ENCODE results near the gene TRAF3. TPM values are rescaled to one million over a fixed set of nuclear protein-coding genes. Genes with fewer than 3 reads are reported as not detected.

Gene TRAF3
- total RNA-seq, 4 donors from 2014 or later, result 12.6 to 44.9 (median 28.1) TPM

GRCh38 chr14:102731871-102732800, 45.1 kb upstream of the TRAF3 start:
- no peak for TF ChIP-seq CTCF (IDR thresholded peaks at IDR 0.05)
- DNase-seq (ENCODE audit: low spot score), result no peak
- no peak for ATAC-seq (ENCODE audit: low FRiP score)

DNA sequence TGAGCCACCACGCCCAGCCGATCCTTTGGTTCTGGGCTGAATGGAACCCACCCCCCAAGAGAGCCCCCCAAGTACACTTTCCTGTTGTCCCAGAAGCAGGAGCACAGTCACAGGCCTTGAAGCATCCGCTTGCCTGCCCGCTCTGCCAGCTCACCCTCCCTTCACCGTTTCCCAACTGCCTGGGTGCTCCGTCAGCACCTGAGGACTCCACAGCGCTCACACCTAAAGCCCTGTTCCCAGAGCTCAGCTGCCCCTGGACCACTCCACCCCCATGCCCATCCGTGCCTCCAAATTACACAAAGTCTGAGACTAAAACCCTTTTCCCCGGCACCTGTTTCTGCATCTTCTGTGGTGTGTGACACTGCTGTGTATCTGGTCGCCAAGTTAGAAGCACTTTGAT, 44.3 kb upstream of the TRAF3 start:
- no peak for TF ChIP-seq CTCF (IDR thresholded peaks at IDR 0.05)
- ATAC-seq (ENCODE audit: low FRiP score) (no peak), DNase-seq (ENCODE audit: low spot score) (no peak)

- ATAC-seq (ENCODE audit: low FRiP score) (no peak), DNase-seq (ENCODE audit: low spot score) (no peak)
- TF ChIP-seq CTCF (IDR thresholded peaks at IDR 0.05), result no peak
Observed at GRCh38 chr14:102733326-102733725, 43.9 kb upstream of the TRAF3 start.

DNA sequence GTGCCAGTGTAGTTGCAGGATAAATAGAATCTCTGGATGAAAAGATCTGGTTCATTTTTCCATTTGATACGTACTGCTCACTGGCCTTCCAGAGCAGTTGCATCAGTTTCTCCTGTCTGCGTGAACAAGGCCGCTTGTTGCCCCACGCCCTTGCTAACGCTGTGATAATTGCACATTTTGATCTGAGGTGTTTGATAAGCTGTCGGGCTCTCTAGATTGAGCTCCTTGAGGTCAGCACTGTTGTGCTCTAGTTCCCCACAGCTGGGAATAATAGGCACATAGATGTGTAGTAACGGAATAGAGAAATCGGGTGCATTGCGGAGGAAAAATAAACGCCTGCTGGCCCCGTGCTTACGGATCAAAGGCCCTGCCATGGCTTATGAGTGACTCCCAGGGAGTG, 42.8 kb upstream of the TRAF3 start:
- TF ChIP-seq CTCF (IDR thresholded peaks at IDR 0.05), result no peak
- ATAC-seq (ENCODE audit: low FRiP score), result no peak
- no peak for DNase-seq (ENCODE audit: low spot score)

- no peak for TF ChIP-seq CTCF (IDR thresholded peaks at IDR 0.05)
- no peak for DNase-seq (ENCODE audit: low spot score)
- ATAC-seq (ENCODE audit: low FRiP score), result no peak
Observed at GRCh38 chr14:102736956-102737355, 40.3 kb upstream of the TRAF3 start.

DNA sequence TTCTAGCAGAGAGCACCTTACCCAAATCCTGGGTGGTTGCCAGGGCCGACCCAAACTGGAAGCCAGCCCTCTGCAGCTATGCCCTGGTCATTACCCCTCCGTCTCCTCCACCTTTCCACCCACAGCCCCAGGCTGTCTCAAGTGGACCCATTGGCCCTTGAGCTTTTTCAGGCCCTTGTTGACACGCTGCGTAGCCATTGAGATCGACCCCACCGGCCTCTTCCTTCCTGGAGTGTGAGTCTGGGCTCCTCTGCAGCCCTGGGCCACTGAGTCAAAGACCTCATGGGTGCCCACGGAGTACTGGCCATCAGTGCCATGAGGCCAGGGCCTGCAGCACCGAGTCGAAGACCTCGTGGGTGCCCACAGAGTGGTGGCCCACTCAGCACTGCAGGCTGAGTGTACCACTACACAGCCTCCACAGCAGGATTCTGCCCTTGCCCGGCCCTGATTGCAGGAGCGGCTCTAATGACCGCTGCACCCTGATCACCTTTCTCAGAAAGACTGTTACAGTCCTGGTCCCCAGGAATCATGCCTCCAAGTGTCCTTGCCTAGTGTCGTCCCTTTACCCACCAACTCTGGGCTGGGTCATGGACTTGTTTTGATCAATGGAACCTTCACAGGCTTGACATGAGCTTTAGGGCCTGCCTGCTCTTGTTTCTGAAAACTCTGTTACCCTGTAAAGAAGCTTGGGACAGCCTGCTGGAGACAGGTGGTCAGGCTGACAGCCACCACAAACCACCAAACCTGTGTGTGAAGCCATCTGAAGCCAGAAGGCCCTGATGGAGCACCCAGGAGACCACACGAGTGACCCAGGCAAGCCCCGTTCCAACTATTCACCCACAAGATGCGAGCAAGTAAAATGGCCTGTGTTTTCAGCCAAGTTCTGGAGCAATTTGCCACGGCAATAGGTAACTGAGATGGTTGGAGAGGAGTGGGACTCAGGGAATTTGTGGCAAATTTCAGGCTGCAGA, 39.6 kb upstream of the TRAF3 start:
- no peak for ATAC-seq (ENCODE audit: low FRiP score)
- TF ChIP-seq CTCF (IDR thresholded peaks at IDR 0.05), result no peak
- no peak for DNase-seq (ENCODE audit: low spot score)
